NCI-H1694 treated with DMSO at 0.1 percent for 48 hours (cell line): Measurements from ENCODE around the gene VPS35L.
A peak's percentile ranks its signal among the peaks of the same experiment; 100 is the strongest.

Source experiments
- DNase-seq: peaks from one replicate; lab custom pipeline; 2025; lab: John Stamatoyannopoulos, UW

The VPS35L gene

DNA sequence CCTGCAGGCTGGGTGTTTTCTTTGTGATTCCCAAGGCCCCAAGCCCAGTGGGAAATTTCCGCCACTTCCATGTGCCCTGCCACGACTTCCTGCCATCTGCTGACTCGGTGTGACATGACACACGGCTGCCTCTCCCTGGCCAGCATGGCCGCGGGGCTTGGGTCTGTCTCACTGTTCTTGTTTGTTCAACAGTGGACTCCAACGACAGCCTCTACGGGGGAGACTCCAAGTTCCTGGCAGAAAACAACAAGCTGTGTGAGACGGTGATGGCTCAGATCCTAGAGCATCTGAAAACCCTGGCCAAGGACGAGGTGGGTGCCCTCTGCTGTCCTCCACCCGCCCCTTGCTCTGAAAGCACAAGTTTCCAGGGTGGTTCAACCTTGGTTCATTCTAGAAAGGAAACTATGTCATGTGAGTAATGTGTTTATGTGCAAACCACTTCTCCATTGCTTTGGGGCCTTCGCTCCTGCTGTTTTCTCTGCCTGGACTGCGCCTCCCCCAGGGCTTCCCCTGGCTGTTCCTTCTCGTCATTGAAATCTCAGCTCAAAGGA lies 135.7 kb downstream of the VPS35L start:
- DNase-seq: no peak

DNA sequence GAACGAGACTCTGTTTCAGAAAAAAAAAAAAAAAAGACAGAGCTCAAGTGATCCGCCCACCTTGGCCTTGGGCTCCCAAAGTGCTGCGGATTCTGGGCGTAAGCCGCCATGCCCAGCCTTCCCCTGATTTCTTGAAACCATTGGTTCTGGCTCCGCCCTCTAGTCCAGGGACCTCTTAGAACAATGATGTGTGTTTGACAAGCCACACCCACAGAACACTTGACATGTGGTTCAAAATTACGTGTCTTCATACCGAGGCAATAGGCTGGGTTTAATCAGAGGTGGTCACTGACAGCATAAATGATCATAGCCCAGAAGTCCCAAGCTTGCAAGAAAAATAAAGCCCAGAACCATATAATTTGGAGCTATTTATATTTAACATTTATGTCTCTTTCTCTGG lies 139.5 kb downstream of the VPS35L start:
- no peak for DNase-seq

DNA sequence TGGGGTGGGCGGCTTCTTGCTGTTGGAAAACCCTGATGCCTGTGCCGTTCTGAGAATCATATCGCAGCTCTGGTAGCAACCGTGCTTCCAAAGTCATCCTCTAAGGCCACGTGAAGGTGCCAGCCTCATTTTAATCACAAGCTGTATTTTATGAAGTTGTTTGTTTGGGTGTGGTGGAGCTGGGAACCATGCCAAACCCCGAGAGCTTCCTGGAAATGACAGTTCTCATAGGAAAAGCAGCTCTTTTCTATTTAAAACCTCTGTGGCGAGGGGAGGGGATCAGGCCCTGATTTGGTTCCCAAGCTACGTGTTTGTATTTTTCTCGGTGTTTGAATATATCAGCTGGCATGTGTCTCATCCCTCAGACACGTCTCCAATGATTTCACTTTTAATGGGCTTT lies 140.8 kb downstream of the VPS35L start:
- peak; percentile 37 for DNase-seq

DNA sequence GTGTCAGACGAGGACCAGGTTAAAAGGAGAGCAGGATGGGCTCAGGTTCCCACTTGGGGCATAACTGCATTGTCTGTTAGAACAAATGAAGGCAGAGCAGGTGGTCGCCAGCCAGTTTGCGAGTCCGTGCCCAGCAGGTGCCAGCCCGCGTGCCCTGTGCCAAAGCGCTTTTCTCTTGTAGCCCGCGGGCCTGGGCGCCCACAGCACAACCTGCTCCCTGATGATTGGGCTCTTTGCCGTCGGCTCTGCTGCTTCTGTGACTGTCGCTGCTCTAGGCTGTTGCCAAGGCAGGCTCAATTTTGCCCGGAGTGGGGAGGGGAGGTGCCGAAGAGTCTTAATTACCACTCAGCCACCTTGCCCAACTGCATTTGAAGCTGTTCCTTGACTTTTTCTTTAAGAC lies 141.5 kb downstream of the VPS35L start:
- DNase-seq: peak; percentile 33

DNA sequence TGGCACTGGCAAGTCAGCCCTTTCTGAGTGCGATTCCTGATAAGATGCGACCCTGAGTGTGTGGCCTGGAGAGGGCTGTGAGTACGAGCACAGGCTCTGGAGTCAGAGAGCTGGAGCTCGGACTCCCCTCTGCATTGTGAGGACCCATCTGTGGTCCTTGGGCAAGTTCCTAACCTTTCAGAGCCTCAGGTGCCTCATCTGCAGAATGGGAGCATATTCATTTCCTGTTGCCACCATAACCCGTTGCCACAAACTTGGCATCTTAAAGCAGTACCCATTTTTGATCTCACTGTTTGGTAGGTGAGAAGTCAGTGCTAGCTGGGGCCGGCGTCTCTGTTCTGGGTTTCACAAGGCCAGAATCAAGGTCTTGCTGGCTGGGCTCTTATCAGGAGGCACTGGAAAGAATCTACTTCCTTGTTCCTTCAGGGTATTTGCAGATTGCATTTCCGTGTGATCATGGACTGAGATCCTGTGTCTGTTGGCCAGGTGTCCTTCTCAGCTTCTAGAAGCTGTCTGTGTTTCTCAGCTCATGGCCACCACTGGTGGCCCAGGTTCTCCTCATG lies 142.3 kb downstream of the VPS35L start:
- no peak for DNase-seq

DNA sequence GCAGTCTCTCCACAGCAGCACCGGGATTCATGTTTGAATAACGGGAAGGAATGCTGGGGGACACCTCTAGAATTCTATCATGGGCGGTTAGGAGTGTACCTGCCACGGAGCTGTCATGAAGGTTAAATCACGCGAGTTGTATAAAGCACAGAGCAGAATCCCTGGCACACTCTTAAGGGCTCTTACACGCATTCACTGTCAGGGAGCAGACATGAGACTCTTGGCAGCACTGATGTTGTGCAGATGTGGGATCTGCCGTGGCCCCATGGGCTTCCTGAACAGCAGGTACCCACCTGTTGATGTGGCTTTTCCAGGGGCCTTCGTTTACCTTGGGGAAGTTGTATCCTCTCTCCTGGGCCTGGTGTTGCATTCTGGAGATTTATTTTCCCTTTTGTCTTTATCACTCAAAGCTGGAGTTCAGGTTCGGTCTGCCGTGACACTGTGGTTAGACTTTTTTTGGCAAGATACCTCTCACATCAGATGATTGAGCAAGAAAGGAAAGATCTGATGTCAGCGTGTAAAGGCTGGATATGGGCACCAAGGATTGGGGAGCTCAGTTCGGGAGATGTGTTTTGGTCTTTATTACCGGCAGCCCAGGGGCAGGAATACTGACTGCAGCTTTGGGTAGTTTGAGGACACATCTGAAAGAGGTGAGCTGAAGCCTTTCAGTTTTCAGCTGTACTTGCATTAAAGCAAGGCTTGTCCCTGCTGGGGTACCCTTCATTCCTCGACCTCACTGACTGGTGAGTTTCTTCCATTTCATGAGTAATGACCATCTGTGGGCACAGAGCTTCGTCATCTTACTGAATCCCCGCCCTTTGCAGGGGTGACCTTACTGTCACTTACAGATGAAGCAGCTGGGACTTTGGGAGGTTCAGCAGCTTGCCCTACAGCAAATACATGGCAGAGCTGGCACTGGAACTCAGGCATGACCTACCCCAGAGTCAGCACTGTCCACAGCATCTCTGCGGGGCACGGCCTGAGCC lies 143.3 kb downstream of the VPS35L start:
- DNase-seq: no peak

DNA sequence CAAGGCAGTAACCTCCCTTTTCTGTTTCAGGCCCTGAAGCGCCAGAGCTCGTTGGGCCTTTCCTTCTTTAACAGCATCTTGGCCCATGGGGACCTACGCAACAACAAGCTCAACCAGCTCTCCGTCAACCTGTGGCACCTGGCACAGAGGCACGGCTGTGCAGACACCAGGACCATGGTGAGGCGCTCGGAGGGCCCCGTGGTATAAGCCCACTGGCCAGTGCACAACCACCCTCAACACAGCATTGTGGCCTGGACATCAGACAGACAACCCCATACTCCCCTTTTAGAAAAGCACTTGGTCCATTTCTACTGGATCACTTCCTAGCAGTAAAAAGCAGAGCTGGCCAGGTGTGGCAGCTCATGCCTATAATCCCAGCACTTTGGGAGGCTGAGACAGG lies 144.0 kb downstream of the VPS35L start:
- no peak for DNase-seq

DNA sequence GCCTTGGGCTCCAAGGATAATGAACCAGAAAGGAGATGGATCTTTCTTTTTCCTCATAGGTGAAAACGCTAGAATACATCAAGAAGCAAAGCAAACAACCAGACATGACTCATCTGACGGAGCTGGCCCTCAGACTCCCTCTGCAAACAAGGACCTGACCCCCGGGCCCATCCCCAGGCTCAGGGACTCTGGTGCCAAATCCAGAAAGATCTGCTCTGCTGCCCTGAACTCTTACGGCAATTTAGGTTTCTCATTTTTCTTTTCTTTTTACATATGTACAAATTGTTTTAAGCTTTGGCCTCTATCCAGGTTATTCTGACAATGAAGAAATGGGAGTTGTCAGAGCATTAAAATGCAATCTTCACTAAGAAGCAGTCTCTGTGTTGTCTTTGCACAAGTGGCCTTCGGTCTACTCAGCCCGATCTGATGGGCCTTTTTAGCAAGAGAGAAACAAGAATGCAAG lies 144.8 kb downstream of the VPS35L start:
- DNase-seq: no peak

DNA sequence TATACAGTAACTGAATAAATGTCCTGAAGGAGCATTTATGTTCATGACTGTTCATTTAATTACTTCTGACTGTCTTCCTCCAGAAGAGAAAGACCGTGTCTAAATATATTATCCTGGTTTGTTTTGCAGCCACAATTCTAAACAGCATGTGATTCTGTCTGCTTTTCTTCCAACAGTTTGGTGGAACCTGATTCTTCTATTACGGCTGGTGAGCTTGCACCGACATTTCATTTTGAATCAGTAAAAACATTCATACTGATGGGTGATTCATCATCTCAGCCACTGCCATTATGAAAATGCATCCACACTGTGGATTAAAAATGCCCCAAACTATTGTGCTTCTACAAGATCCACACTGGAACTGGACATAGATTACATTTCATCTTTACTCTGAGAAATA lies 145.6 kb downstream of the VPS35L start:
- DNase-seq: no peak

DNA sequence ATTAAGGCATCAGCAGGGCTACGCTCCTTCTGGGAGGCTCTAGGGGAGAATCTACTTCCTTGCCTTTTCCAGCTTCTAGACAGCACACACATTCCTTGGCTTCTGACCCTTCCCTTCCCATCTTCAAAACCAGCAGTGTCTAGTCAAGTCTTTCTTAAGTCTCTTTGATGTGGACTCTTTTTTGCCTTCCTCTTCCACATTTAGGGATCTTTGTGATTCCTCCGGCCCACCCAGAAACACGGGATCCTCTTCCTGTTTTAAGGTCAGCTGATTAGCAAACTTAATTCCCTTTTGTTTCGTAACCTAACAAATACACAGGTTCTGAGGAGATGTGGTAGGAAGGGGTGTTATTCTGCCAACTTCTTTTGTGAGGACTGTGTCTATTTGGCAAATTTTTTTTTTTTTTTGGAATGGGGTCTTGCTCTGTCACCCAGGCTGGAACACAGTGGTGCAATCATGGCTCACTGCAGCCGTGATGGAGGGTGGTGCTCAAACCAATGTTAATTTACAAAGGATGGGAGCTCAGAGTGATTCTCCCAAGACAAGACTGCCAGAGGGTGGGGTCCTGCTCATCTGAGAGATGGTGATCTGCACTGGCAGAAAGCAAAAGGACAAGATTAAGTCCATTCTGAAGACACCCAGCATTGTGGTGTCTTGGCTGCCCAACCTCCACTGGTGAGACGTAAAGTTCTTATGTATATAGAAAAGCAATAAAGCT lies 147.8 kb downstream of the VPS35L start:
- no peak for DNase-seq

DNA sequence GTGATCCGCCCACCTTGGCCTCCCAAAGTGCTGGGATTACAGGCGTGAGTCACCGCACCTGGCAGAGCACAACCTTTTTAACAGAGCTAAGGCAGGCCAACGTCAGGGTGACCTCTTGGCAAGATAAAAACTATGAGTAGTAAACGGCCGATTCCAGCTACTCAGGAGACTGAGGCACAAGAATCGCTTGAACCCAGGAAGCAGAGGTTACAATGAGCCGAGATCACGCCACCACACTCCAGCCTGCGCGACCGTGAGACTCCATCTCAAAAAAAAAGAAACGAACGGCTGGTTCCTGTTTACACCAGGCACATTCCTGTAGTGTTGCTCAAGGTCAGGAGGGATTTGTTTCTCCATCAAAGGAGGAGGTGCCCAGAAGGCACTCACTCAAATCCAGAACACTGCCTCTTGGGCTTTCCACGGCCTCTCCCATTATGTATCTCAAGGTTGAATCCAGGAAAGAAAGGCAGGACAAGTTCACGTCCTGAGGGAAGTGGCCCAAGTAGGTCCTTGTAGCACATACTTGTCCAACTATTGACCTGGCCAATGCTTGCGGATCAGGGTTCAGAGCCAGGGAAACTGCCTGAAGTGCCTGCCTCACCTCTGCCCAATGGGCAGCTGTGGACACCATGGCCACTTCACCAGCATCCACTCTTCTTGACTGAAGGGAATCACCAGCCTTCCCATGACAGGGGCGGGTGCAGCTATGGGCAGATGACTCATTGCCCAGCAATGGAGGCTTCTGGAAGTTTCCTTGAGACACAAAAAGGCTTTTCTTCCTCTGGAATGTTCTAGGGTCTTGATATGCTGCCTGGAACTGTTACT lies 149.0 kb downstream of the VPS35L start:
- DNase-seq: no peak

DNA sequence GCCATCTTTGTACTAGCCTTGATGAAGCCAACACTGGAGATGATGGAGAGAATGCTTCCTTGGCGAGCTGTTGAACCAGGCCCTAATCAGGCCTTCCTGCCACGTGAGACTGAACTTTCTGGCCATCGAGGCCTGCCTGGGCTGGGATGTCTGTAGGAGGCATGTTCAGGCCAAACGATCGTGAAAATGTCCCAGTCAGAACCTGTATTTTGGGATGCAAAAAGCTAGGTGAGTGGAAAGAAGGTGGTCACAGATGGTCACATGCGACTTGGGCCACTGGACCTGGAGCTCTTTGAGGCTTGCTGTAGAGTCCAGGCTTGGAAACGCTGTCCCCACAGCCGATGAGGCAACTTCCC lies 149.6 kb downstream of the VPS35L start:
- no peak for DNase-seq

DNA sequence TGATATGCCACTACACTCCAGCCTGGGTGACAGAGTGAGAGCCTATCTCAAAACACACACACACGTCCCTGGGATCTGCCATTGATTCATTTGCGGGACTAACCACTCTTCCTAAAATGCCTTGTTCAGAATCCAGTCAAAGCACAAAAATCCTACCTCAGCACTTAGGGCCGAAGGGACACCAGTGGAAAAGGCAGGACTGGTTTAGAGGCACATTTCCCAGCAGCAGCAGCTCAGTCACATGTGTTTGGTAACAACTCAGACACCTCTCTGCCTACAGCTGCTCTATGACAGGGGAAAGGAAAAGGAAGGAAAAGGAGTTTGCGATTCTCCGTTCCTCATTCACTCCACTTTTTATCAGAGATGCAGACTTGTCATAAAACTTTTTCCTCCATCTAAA lies 150.3 kb downstream of the VPS35L start:
- no peak for DNase-seq

DNA sequence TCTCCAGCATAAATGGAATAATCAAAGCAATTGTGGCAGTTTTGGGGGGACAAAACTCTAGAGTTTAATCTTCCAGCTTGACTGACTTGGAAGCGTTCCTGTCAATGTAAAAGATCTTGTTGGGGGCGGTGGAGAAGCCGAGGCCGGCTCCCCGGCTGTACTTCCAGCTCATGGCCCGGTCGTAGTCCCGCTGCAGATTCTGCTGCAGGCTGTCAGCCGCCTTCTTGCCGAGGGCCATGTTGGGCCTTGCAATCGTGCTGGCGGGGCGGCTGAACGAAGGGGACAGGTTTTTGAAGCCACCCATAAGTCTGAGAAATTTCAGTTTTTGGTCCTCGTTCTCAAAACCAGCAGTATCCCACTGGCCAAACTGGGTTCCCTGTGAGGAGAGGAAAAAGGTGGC lies 151.3 kb downstream of the VPS35L start:
- DNase-seq: no peak

DNA sequence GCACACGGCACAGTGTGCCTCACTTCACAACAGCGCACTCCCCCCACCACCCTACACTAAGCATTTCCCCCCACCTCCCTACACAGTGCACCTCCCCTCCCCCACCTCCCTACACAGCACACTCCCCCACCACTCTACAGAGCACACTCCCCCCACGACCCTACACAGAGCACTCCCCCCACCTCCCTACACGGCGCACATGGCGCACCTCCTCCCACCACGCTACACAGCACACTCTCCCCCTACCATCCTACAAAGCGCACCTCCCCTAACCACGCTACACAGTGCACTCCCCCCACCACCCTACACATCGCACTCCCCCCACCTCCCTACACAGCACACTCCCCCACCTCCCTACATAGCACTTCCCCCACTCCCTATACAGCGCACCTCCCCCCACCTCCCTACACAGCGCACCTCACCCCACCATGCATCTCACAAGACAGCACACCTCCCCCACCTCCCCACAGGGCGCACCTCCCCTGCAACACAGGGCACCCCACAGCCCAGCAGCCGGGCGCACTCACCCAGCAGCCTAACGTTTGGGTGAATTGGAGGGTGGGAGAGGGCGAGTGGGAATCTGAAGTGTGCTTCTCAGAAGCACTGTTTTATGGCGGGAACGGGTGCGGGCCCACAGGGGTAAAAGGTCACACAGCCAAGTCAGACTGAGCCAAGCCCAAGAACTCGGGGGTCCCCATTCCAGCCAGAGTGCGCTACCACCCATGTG lies 152.2 kb downstream of the VPS35L start:
- DNase-seq: no peak

DNA sequence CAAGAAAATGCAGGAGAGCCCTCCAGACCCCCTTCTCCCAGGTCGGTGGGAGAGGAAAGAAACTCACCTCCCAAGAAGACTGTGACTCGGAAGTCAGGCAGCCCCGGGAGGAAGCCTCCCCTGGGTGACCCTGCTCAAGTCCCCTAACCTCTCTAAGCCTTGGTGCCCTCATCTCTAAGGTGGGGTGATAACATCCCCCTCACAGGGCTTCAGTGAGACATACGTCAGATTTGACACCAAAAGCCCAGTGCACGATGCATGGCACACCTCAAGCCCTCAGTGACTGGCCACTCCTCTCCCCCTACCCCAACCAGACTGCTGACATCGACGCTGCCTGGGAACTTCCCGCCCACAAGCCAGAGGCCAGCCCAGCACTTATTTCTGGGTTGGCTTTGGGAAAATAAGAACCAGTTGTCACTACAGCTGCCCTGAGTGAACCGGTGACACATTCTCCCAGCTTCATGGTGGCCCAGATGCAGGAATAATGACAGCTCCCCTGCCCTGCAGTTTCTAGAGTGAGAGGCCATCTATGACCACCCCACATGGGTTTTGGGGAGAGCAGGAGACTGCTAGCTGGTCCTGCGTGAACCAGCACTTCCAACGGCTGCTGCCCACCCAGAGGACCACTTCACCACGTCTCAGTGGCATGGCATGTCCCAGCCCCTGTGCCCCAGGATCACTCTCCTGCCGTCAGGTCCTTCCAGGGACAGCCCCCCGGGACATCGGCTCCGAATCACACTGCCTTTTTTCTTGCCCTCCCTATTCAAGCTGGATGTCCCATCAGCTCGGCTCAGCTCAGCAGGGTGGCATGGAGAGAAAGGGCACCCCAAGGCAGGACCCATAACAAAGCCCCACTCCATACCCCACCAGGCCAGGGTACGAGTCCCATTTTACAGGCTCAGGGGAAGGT lies 153.0 kb downstream of the VPS35L start:
- no peak for DNase-seq

DNA sequence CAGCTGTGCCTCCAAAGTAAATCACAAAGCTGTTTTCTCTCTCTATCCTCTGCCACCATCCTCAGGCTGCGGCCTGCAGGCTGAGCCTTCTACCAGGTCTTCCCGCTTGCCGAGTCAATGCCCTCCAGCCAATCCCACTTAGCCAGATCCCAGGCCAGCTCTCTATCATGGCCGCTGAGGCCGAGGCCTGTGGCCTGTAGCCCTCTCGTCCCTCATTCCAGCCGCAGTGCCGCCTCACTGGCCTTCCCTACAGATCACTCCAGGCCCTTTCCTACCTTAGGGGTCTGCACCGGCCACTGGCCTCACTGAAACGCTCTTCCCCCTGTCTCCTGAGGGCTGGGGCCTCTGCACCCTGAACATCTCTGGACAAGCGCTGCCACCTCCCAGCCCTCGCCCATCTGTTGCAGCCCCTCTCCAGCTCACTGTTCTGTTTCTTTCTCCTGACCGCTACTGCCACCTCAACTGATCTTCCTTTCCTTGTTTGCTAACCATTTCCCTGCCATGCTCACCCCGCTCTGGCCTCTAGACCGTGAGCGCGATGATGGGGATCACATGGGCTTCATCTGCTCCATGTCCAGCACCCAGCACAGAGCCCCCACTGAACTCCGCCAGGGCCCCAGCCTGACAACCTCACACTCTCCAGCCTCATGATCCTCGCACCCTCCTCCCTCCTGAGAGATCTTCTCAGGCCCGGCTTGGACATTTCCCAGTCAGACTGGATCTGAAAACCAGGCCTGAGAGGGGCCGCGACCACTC lies 154.1 kb downstream of the VPS35L start:
- DNase-seq: no peak

DNA sequence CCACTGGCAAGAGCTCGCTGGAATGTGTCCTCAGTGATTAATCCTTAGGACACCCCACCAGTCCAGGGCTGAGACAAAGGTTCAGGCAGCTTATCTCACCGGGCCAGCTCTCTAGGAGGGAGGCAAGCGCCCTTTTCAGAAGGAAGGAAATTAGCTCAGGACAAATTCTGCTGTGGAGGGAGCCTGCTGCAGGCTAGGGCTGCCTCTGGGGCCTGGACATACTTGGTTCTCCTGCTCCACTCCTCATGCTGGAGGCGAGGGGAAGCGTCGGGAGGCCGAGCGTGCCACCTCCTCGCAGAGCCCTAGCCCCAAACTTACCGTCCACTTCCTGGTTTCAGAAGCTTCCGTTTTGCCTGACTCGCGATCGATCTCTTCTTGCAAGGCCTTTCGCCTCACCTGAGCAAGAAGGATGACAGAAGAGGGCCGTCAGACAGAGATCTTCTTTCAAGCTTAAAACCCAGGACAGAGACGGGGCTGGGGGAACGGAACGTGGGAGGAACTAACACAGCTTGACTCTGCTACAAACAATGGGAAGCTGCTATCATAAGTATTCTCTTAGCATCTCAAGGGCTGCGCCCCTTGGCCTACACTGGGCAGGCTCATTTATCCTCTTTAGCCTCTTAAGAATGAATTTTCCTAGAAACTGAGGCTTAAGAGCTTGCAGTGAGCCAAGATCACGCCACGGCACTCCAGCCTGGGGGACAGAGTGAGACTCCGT lies 154.8 kb downstream of the VPS35L start:
- DNase-seq: no peak
